ENCODE results near the gene SLC25A44.

Gene SLC25A44

GRCh38 chr1:156225677-156226014, 31.7 kb downstream of the SLC25A44 start:
- H3K4me3 ChIP-seq (ENCODE audit: low read depth, low read length) = no peak overlapping the region
- TF ChIP-seq CTCF (IDR thresholded peaks at IDR 0.05; ENCODE audit: low read depth, low read length) = no peak

GRCh38 chr1:156226116-156226538, 32.2 kb downstream of the SLC25A44 start:
- TF ChIP-seq CTCF (IDR thresholded peaks at IDR 0.05; ENCODE audit: low read depth, low read length) = no peak
- no peak overlapping the region for H3K4me3 ChIP-seq (ENCODE audit: low read depth, low read length)

GRCh38 chr1:156226782-156227181, 32.9 kb downstream of the SLC25A44 start:
- H3K4me3 ChIP-seq (ENCODE audit: low read depth, low read length) = no peak overlapping the region
- TF ChIP-seq CTCF (IDR thresholded peaks at IDR 0.05; ENCODE audit: low read depth, low read length) = no peak

GRCh38 chr1:156228501-156228900, 34.6 kb downstream of the SLC25A44 start:
- no peak for TF ChIP-seq CTCF (IDR thresholded peaks at IDR 0.05; ENCODE audit: low read depth, low read length)
- H3K4me3 ChIP-seq (ENCODE audit: low read depth, low read length) = no peak overlapping the region

- no peak overlapping the region for H3K4me3 ChIP-seq (ENCODE audit: low read depth, low read length)
- TF ChIP-seq CTCF (IDR thresholded peaks at IDR 0.05; ENCODE audit: low read depth, low read length) = no peak
These were observed 36.0 kb downstream of the SLC25A44 start for GRCh38 chr1:156229809-156230472.

GRCh38 chr1:156230473-156230837, 36.6 kb downstream of the SLC25A44 start:
- no peak overlapping the region for H3K4me3 ChIP-seq (ENCODE audit: low read depth, low read length)
- no peak for TF ChIP-seq CTCF (IDR thresholded peaks at IDR 0.05; ENCODE audit: low read depth, low read length)

- TF ChIP-seq CTCF (IDR thresholded peaks at IDR 0.05; ENCODE audit: low read depth, low read length) = no peak
- H3K4me3 ChIP-seq (ENCODE audit: low read depth, low read length) = no peak overlapping the region
These were observed 38.4 kb downstream of the SLC25A44 start for GRCh38 chr1:156232201-156232894.

Measured in WI38 (cell line).